HL-60/S4 treated with retinoic acid at 250 ng/mL for 4 days and 3 days (cell line): Measurements from ENCODE around the gene ANKRD6.
"Not testable (repeated sequence)": the region's sequence is repeated elsewhere in the genome, so short reads cannot be mapped to it uniquely, and the experiment has no call there.

Experiments used
- in situ Hi-C: fragments of 300-500 bp; cut with MboI; formaldehyde crosslinking; loops from 2 replicates; pipeline ENCODE4 v1.7.0; 2022; ENCODE audit warnings: low sequenced_read_pairs

Gene ANKRD6

GRCh38 chr6:89590133-89590532, 157.2 kb downstream of the ANKRD6 start:
- in situ Hi-C loops, result no loop called here

- in situ Hi-C loops, result no loop called here
These were observed 158.8 kb downstream of the ANKRD6 start for GRCh38 chr6:89591745-89592144.

GRCh38 chr6:89596056-89596455, 163.1 kb downstream of the ANKRD6 start:
- in situ Hi-C loops, result no loop called here

GRCh38 chr6:89596484-89596883, 163.5 kb downstream of the ANKRD6 start:
- in situ Hi-C loops, result no loop called here

- in situ Hi-C loops, result no loop called here
These were observed 164.4 kb downstream of the ANKRD6 start for GRCh38 chr6:89597372-89597771.

GRCh38 chr6:89597988-89598387, 165.0 kb downstream of the ANKRD6 start:
- in situ Hi-C loops, result no loop called here

- in situ Hi-C loops, result loop anchor here (25.0 kb wide), 2 partner anchors 162 to 612 kb away; partner anchors contain the start of gene ANKRD6
These were observed 166.8 kb downstream of the ANKRD6 start for GRCh38 chr6:89599727-89600126.

- in situ Hi-C loops, result loop anchor here (25.0 kb wide), 2 partner anchors 165 to 615 kb away; partner anchors contain the start of gene ANKRD6
These were observed 169.2 kb downstream of the ANKRD6 start for GRCh38 chr6:89602166-89602565.

GRCh38 chr6:89604653-89605052, 171.7 kb downstream of the ANKRD6 start:
- in situ Hi-C loops, result loop anchor here (25.0 kb wide), 2 partner anchors 167 to 617 kb away; partner anchors contain the start of gene ANKRD6

- in situ Hi-C loops, result loop anchor here (25.0 kb wide), 2 partner anchors 169 to 619 kb away; partner anchors contain the start of gene ANKRD6
These were observed 172.9 kb downstream of the ANKRD6 start for GRCh38 chr6:89605861-89606260.

GRCh38 chr6:89610149-89610642, 177.2 kb downstream of the ANKRD6 start:
- in situ Hi-C loops, result loop anchor here (25.0 kb wide), 2 partner anchors 173 to 623 kb away; partner anchors contain the start of gene ANKRD6

GRCh38 chr6:89611666-89612065, 178.7 kb downstream of the ANKRD6 start:
- in situ Hi-C loops, result loop anchor here (25.0 kb wide), 2 partner anchors 174 to 624 kb away; partner anchors contain the start of gene ANKRD6

- in situ Hi-C loops, result loop anchor here (25.0 kb wide), 2 partner anchors 175 to 625 kb away; partner anchors contain the start of gene ANKRD6
These were observed 179.2 kb downstream of the ANKRD6 start for GRCh38 chr6:89612121-89612520.

- in situ Hi-C loops, result loop anchor here (25.0 kb wide), 2 partner anchors 176 to 626 kb away; partner anchors contain the start of gene ANKRD6
These were observed 180.8 kb downstream of the ANKRD6 start for GRCh38 chr6:89613790-89614189.

- in situ Hi-C loops, result loop anchor here (25.0 kb wide), 2 partner anchors 179 to 629 kb away; partner anchors contain the start of gene ANKRD6
These were observed 182.9 kb downstream of the ANKRD6 start for GRCh38 chr6:89615882-89616281.

GRCh38 chr6:89616531-89616930, 183.6 kb downstream of the ANKRD6 start:
- in situ Hi-C loops, result loop anchor here (25.0 kb wide), 2 partner anchors 179 to 629 kb away; partner anchors contain the start of gene ANKRD6

GRCh38 chr6:89618026-89618425, 185.1 kb downstream of the ANKRD6 start:
- in situ Hi-C loops, result loop anchor here (25.0 kb wide), 2 partner anchors 181 to 631 kb away; partner anchors contain the start of gene ANKRD6

- in situ Hi-C loops, result loop anchor here (25.0 kb wide), 2 partner anchors 182 to 632 kb away; partner anchors contain the start of gene ANKRD6
These were observed 186.6 kb downstream of the ANKRD6 start for GRCh38 chr6:89619567-89619966.

- in situ Hi-C loops, result loop anchor here (25.0 kb wide), 2 partner anchors 186 to 636 kb away; partner anchors contain the start of gene ANKRD6
These were observed 190.8 kb downstream of the ANKRD6 start for GRCh38 chr6:89623749-89624148.

GRCh38 chr6:89630488-89630887, 197.5 kb downstream of the ANKRD6 start:
- in situ Hi-C loops, result no loop called here

- in situ Hi-C loops, result not testable (repeated sequence)
These were observed 203.5 kb downstream of the ANKRD6 start for GRCh38 chr6:89636412-89636811.

GRCh38 chr6:89637960-89638319, 205.0 kb downstream of the ANKRD6 start:
- in situ Hi-C loops, result no loop called here
